Right ventricle myocardium inferior (tissue), 1 donor: ENCODE measurements around the gene ENOX1. TPM values are rescaled to one million over a fixed set of nuclear protein-coding genes. Genes with fewer than 3 reads are reported as not detected.

Experiments
- ATAC-seq: fragments of 200-7000 bp; cut with Tn5 transposase; one replicate; pipeline ENCODE4 v1.9.1; 2020; ENCODE audit warnings: mild to moderate bottlenecking, moderate library complexity
- DNase-seq: peaks from one replicate; pipeline ENCODE4 v3.0.0; 2021; ENCODE audit errors: missing footprints
- intact Hi-C: fragments of 100-400 bp; cut with DNase I; formaldehyde crosslinking; loops from one replicate; pipeline ENCODE4 v1.11.0; 2022
- total RNA-seq: library from RNA; stranded (reverse); fragmentation: NEBNext Ultra II Directional; extraction: Animal tissue kit (Norgen Biotek cat#: 25700); gene quantifications from one replicate; pipeline ENCODE4 v1.2.1, GENCODE V29; 2021
- donor health status: DM: no; HTN: yes; CAD: no; lungs with severe emphysema.

ENOX1 gene
- total RNA-seq, 1 donor from 2014 or later = 6.1 TPM

DNA sequence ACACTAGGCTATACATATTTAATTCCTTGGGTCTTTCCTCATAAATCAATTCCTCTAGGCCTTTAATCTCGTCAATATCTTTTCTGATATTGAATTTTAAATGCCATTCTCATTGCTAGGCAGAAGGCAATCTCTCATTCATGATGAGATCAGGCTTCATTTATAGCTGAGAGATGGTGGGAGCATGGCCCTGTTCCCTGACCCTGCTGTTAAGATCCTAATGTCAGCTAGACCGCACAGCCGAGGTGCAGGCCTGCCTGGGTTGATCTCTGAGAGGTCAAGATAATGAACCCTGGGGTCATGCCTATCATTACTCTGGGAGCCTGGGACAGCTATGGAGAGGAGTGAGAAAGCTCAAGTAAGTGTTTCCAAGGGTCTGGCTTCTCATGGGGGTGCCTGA is 509.6 kb downstream of the ENOX1 start:
- intact Hi-C loops = no loop called here
- ATAC-seq = no peak

GRCh38 chr13:43274881-43275280 is 511.9 kb downstream of the ENOX1 start:
- intact Hi-C loops = no loop called here
- ATAC-seq (no peak), DNase-seq (no peak)

More for the DNA sequence above, 509.6 kb downstream of the ENOX1 start:
- no peak for DNase-seq

DNA sequence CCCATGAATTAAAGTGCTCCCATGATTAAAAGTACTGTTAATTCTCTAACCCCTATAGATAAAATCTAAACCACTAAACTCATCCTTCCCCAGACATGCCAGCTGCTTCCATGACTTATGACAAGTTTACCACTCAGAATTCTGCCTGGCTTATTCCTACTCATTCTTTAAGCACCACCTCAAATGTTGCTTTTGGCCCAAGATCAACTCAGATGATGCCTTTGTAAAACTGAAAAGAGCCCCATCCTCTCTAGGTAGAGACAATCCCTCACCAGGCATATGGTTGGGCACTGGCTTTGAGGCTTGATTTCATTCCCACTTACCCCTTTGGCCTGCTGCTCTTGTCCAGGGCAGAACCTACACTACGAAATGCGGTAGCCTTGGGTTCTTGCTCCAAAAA is 513.4 kb downstream of the ENOX1 start:
- intact Hi-C loops = no loop called here
- no peak for ATAC-seq

DNA sequence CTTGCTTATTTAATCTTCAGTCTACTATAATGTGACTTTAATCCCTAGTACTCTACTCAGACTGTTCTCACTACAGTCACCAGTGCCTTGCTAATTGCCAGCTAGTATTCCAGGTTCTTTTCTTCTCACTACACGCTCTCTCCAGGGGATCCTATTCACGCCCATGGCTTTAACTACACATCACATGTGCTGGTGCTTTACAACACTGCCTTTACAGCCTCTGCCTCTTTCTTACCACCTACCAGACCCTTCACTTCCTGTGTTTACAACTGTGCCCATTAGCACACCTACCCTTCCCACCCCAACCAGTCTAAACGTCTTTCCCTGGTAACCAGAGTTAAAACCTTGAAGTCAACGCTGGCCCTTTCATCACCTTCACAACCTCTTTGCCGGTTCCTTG is 513.9 kb downstream of the ENOX1 start:
- intact Hi-C loops = no loop called here
- ATAC-seq = no peak
- no peak for DNase-seq

More for the DNA sequence above, 513.4 kb downstream of the ENOX1 start:
- no peak for DNase-seq

GRCh38 chr13:43271152-43271551 is 515.6 kb downstream of the ENOX1 start:
- intact Hi-C loops = no loop called here
- no peak for DNase-seq
- no peak for ATAC-seq

DNA sequence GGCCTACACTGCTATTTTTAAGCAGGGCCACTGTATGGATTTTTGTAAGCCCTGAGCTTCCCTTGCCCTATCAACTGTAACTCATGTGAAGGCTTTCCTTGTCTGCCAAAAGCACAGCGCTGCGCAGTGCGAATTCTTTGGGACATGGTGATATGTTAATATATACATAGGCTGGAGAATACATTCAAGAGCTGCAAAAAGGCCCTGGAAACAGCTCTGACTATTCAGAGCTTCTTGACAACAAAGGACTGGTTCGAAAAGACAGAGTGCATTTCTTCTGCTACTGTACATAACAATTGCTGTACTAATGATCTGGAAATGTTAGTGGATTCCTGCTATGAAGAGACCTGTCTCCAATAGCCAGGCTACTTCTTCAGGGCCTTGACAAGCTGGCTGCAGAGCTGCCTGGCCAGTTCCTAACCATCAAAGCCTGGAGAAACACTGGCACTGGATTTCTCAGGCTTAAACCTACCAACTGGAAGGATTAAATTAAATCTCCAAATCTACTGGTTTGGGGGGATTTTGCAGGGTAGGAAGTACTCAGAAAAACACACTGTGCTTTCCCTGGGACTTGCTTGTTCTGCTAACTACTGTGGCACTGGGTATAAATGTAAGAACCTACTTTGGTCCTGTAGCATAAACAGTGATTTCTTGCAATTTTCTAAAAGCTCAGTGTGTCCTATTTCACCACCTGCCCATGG is 516.5 kb downstream of the ENOX1 start:
- intact Hi-C loops = no loop called here
- ATAC-seq (no peak), DNase-seq (no peak)

GRCh38 chr13:43269037-43269481 is 517.7 kb downstream of the ENOX1 start:
- peak; percentile 73 for ATAC-seq
- intact Hi-C loops = loop anchor here (1.0 kb wide), 1 partner anchor 497 kb away; no protein-coding TSS in a partner anchor
- DNase-seq = no peak

DNA sequence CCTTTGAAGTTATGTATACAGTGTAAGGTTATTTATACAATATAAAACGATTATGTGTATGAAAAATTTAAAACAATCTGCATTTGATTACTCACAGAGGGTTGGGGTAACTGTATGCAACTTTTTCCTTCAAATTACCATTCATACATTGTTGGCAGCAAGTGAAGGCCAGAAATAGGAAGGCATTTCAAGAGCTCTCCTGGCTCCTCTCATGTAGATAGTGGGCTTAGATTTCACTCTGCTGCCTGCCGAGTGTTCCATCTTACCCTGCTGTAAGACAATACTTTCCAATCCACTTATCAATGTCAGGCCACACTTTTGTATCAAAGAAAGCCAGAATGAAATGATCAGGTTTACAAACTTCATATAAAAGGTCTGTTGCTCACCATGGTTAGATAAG is 518.1 kb downstream of the ENOX1 start:
- no peak for DNase-seq
- intact Hi-C loops = loop anchor here (1.0 kb wide), 1 partner anchor 498 kb away; no protein-coding TSS in a partner anchor
- peak; percentile 59 for ATAC-seq

GRCh38 chr13:43267916-43268315 is 518.9 kb downstream of the ENOX1 start:
- DNase-seq (no peak), ATAC-seq (no peak)
- intact Hi-C loops = no loop called here

- ATAC-seq = no peak
- intact Hi-C loops = no loop called here
- DNase-seq = no peak
Observed at GRCh38 chr13:43266936-43267615, 519.7 kb downstream of the ENOX1 start.

GRCh38 chr13:43265028-43265427 is 521.7 kb downstream of the ENOX1 start:
- intact Hi-C loops = no loop called here
- DNase-seq = no peak

GRCh38 chr13:43264458-43264857 is 522.3 kb downstream of the ENOX1 start:
- intact Hi-C loops = no loop called here
- ATAC-seq (no peak), DNase-seq (no peak)

More at GRCh38 chr13:43265028-43265427, 521.7 kb downstream of the ENOX1 start:
- no peak for ATAC-seq

DNA sequence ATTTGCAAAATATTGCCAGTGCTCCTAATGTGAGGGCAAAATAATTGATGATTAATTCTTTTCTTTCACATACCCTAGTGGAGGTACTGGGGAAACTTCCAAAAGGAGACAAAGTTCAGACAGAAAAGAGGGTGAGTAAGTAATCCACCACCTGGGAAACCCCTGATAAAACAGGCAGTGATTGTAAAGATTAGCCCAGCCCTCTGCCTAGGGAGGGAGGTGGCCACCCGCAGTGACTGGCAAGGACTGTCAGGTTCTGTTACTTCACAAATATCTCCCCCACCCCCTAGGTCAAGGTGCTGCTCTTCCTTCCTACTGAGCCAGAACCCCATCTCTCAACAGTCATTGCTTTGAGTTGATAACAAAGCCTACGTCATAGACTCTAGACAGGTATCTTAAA is 523.7 kb downstream of the ENOX1 start:
- intact Hi-C loops = no loop called here
- ATAC-seq = no peak
- no peak for DNase-seq

DNA sequence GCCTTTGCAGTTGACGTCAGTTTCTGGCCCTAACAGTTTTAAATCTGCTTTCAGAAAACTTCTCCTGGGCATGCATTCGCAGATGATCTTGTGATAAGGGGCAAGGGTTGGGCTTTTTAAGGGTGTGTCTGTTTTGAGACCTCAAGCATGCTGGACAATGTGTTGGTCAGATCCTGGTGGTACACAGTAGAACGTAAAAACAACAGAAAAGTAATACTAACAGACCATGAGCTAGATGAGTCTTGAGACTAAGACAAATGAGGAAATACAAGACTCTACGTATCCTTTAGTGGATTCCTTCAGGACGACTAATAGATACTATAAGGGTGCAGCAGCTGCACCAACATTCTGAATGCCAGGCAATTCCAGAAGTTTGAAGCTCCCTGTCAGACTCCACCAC is 525.8 kb downstream of the ENOX1 start:
- ATAC-seq (no peak), DNase-seq (no peak)
- intact Hi-C loops = no loop called here

DNA sequence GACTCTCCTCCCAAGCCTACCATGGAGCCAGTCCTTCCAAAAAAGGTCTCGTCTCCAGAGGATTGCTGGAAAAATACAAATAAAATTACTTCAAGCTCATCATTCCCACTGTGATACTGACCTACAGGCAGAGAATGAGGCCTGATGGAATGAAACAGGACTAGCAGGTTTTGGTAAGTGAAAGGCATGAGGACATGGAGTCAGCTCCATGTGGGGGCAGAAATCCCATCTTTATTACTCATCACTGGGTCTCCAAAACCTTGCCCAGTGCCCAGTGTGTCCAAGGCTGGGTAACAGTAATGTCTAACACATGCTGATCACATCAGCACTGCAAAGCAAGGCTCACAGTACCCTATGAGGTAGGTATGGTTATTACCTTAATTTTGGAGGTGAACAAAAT is 528.0 kb downstream of the ENOX1 start:
- intact Hi-C loops = no loop called here
- no peak for ATAC-seq
- DNase-seq = no peak

DNA sequence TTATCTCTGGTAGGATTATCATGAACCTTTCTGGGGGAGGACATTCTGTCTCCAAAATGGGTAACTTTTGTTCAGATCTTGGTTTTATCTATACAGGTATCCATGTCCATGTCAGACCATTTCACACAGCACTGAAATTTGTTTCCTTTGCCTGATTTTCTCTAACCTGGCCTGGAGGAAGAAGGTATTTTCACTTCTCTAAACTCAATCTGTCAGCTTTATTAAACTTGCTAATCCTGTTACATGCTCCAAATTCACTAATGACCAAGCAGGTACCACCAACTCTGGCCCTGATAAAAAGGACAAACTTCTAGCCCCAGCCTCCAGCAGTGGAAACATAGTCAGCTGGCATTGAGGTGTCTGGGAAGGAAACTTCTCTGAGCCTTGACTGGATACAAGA is 529.0 kb downstream of the ENOX1 start:
- intact Hi-C loops = no loop called here
- no peak for ATAC-seq

GRCh38 chr13:43251961-43252360 is 534.8 kb downstream of the ENOX1 start:
- no peak for ATAC-seq
- DNase-seq = no peak
- intact Hi-C loops = no loop called here

More for the DNA sequence above, 529.0 kb downstream of the ENOX1 start:
- no peak for DNase-seq

- ATAC-seq (no peak), DNase-seq (no peak)
- intact Hi-C loops = no loop called here
Observed at GRCh38 chr13:43246382-43246781, 540.4 kb downstream of the ENOX1 start.

GRCh38 chr13:43245374-43245964 is 541.3 kb downstream of the ENOX1 start:
- intact Hi-C loops = no loop called here

GRCh38 chr13:43244481-43244880 is 542.3 kb downstream of the ENOX1 start:
- DNase-seq (no peak), ATAC-seq (no peak)
- intact Hi-C loops = no loop called here

More at GRCh38 chr13:43245374-43245964, 541.3 kb downstream of the ENOX1 start:
- ATAC-seq = no peak
- DNase-seq = no peak
